Liver (tissue), 9 donors: ENCODE data around the gene NBAS. TPM values are rescaled to one million over a fixed set of nuclear protein-coding genes. Genes with fewer than 3 reads are reported as not detected.
"Not testable (repeated sequence)": the region's sequence is repeated elsewhere in the genome, so short reads cannot be mapped to it uniquely, and the experiment has no call there.

Experiments used
- DNase-seq: peaks from one replicate; pipeline ENCODE4 v3.0.0-alpha.2; 2017; ENCODE audit warnings: low spot score
- H3K27ac ChIP-seq, 2 donors: one replicate each; pipeline ENCODE4 v1.7.0; 2013; ENCODE audit warnings: inconsistent platforms in 2 of 2, low read length in 2 of 2, control low read depth in 1 of 2, low read depth in 1 of 2, mild to moderate bottlenecking in 1 of 2
- H3K27me3 ChIP-seq, 4 donors: one replicate each; pipeline versions ENCODE4 v1.6.1 to v1.7.0; 2013; ENCODE audit warnings: low read length in 3 of 4, inconsistent platforms in 1 of 4, mild to moderate bottlenecking in 1 of 4, moderate library complexity in 1 of 4; ENCODE audit not compliant: control insufficient read depth in 4 of 4, insufficient read depth in 4 of 4
- H3K36me3 ChIP-seq, 4 donors: one replicate each; pipeline versions ENCODE4 v1.6.1 to v1.7.0; 2013; ENCODE audit warnings: low read length in 3 of 4, mild to moderate bottlenecking in 3 of 4, low read depth in 1 of 4, moderate library complexity in 1 of 4; ENCODE audit not compliant: control insufficient read depth in 4 of 4, insufficient read depth in 3 of 4
- H3K4me1 ChIP-seq, 4 donors: one replicate each; pipeline versions ENCODE4 v1.6.1 to v1.7.0; 2013; ENCODE audit warnings: low read length in 3 of 4, mild to moderate bottlenecking in 3 of 4, moderate library complexity in 1 of 4; ENCODE audit not compliant: control insufficient read depth in 4 of 4, insufficient read depth in 4 of 4
- H3K4me3 ChIP-seq, 3 donors: one replicate each; pipeline versions ENCODE4 v1.6.1 to v1.7.0; 2013; ENCODE audit warnings: low read length in 3 of 3, control low read depth in 1 of 3, low read depth in 1 of 3, mild to moderate bottlenecking in 1 of 3
- H3K9ac ChIP-seq, 2 donors: one replicate each; pipeline ENCODE4 v1.7.0; 2013; ENCODE audit warnings: low read length in 2 of 2, mild to moderate bottlenecking in 2 of 2, moderate library complexity in 2 of 2, control low read depth in 1 of 2, low read depth in 1 of 2
- H3K9me3 ChIP-seq, 4 donors: one replicate each; pipeline versions ENCODE4 v1.6.1 to v1.7.0; 2013; ENCODE audit warnings: low read length in 3 of 4; ENCODE audit not compliant: control insufficient read depth in 4 of 4
- ATF3 ChIP-seq: IDR thresholded peaks from 2 replicates; pipeline ENCODE4 v1.6.1; 2016; ENCODE audit warnings: antibody characterized with exemption
- CTCF ChIP-seq: fragments of 150-350 bp; IDR thresholded peaks from 2 replicates; pipeline ENCODE4 v1.5.1; 2017; ENCODE audit warnings: improper control_type of control experiment, low read depth, low read length; ENCODE audit not compliant: missing input control
- EGR1 ChIP-seq, 2 donors: IDR thresholded peaks; 2 replicates each; pipeline ENCODE4 v1.6.1; 2016 to 2018; ENCODE audit warnings: antibody characterized with exemption in 2 of 2, low read depth in 2 of 2
- FOXA1 ChIP-seq: IDR thresholded peaks from 2 replicates; pipeline ENCODE4 v1.6.1; 2016; ENCODE audit warnings: antibody characterized with exemption
- FOXA2 ChIP-seq: IDR thresholded peaks from 2 replicates; pipeline ENCODE4 v1.6.1; 2016; ENCODE audit warnings: antibody characterized with exemption
- GABPA ChIP-seq, 2 donors: IDR thresholded peaks in 1 of 2; conservative IDR thresholded peaks in 1 of 2; 2 replicates each; pipeline ENCODE4 v1.6.1; 2016; ENCODE audit warnings: antibody characterized with exemption in 2 of 2, mild to moderate bottlenecking in 1 of 2, moderate library complexity in 1 of 2
- HNF4G ChIP-seq: IDR thresholded peaks from 2 replicates; pipeline ENCODE4 v1.6.1; 2016; ENCODE audit warnings: antibody characterized with exemption
- JUND ChIP-seq, 2 donors: IDR thresholded peaks; 2 replicates each; pipeline ENCODE4 v1.6.1; 2016; ENCODE audit warnings: antibody characterized with exemption in 2 of 2
- MAX ChIP-seq: IDR thresholded peaks from 2 replicates; pipeline ENCODE4 v1.6.1; 2016; ENCODE audit warnings: antibody characterized with exemption
- NR2F2 ChIP-seq: IDR thresholded peaks from 2 replicates; pipeline ENCODE4 v1.6.1; 2016; ENCODE audit warnings: antibody characterized with exemption
- RAD21 ChIP-seq, 2 donors: IDR thresholded peaks; 2 replicates each; pipeline ENCODE4 v1.6.1; 2016; ENCODE audit warnings: antibody characterized with exemption in 2 of 2, mild to moderate bottlenecking in 2 of 2
- REST ChIP-seq: IDR thresholded peaks from 2 replicates; pipeline ENCODE4 v1.6.1; 2016; ENCODE audit warnings: antibody characterized with exemption, mild to moderate bottlenecking
- RXRA ChIP-seq, 2 donors: IDR thresholded peaks; 2 replicates each; pipeline ENCODE4 v1.6.1; 2017 to 2018; ENCODE audit warnings: antibody characterized with exemption in 2 of 2, mild to moderate bottlenecking in 1 of 2
- TAF1 ChIP-seq: conservative IDR thresholded peaks from 2 replicates; pipeline ENCODE4 v1.6.1; 2016; ENCODE audit warnings: antibody characterized with exemption, mild to moderate bottlenecking
- ZBTB33 ChIP-seq: IDR thresholded peaks from 2 replicates; pipeline ENCODE4 v1.6.1; 2016; ENCODE audit warnings: antibody characterized with exemption
- WGBS: extraction: QIAGEN DNeasy Blood & Tissue Kit; methylation state at CpG from one replicate; pipeline ENCODE4 v1.1.7; 2013; 5-methylcytosine and 5-hydroxymethylcytosine counted together
- polyA plus RNA-seq, 2 donors: library from polyadenylated mRNA; stranded (reverse) in 1 of 2; unstranded in 1 of 2; fragments of 200-250 nt in 1 of 2; fragments of >200 nt in 1 of 2; fragmentation: Nextera tagmentation in 1 of 2; extraction: Ambion mirVana in 1 of 2; gene quantifications; one replicate each; pipeline versions ENCODE4 v1.2.1 to v1.2.3, GENCODE V29; 2013 to 2015
- total RNA-seq, 2 donors: library from RNA; depleted of rRNA; stranded (reverse); fragments of >200 nt; gene quantifications; one replicate each; pipeline ENCODE4 v1.2.3, GENCODE V29; 2014
- donor health status: healthy.
- donor health status: healthy.
- donor health status: healthy.
- donor health status: healthy.
- donor health status: healthy.

Gene NBAS
- total and polyA plus RNA-seq, 4 donors = 10.5 to 40.0 (median 18.9) TPM

- TF ChIP-seq CTCF (no peak), JUND (IDR thresholded peaks at IDR 0.05) (no peak), RXRA (IDR thresholded peaks at IDR 0.05) (no peak)
These were observed 40.8 kb downstream of the NBAS start (continued) for GRCh38 chr2:15520346-15520745.

GRCh38 chr2:15518759-15519158, 42.4 kb downstream of the NBAS start:
- not testable (repeated sequence) for H3K9ac ChIP-seq, H3K36me3 ChIP-seq
- WGBS = 95% methylated on average over 3 of the region's 3 CpGs

GRCh38 chr2:15517793-15518192, 43.3 kb downstream of the NBAS start:
- TF ChIP-seq HNF4G (no peak), ATF3 (no peak), RXRA (IDR thresholded peaks at IDR 0.05) (no peak), TAF1 (no peak), MAX (no peak), RAD21 (IDR thresholded peaks at IDR 0.05) (no peak), ZBTB33 (no peak)
- WGBS = 90% methylated on average over 2 of the region's 2 CpGs
- Histone ChIP-seq H3K4me3 (no peak overlapping the region), H3K4me1 (no peaks in the 10 kb centered on the region), H3K9ac (no peak overlapping the region), H3K27ac (no peak overlapping the region), H3K9me3 (no peaks in the 10 kb centered on the region), H3K27me3 (no peaks in the 10 kb centered on the region), H3K36me3 (peaks cover 0 to 2% (median under 1%) of the 10 kb centered on the region in 4 donors)
- DNase-seq = no peak

More at GRCh38 chr2:15518759-15519158, 42.4 kb downstream of the NBAS start:
- not testable (repeated sequence) for DNase-seq, H3K4me1 ChIP-seq, H3K27me3 ChIP-seq, H3K9me3 ChIP-seq, H3K27ac ChIP-seq, H3K4me3 ChIP-seq

GRCh38 chr2:15511686-15512085, 49.4 kb downstream of the NBAS start:
- Histone ChIP-seq H3K36me3 (peaks cover 0 to 16% (median 6%) of the 10 kb centered on the region in 4 donors), H3K9ac (no peak overlapping the region), H3K9me3 (no peaks in the 10 kb centered on the region), H3K27ac (no peak overlapping the region), H3K4me3 (no peak overlapping the region), H3K4me1 (no peaks in the 10 kb centered on the region), H3K27me3 (no peaks in the 10 kb centered on the region)
- WGBS = 92% methylated on average over 1 of the region's 1 CpG
- DNase-seq = no peak
- TF ChIP-seq GABPA (IDR thresholded peaks at IDR 0.05 in 1 of 2, conservative IDR thresholded peaks at IDR 0.05 in 1 of 2) (no peak), EGR1 (IDR thresholded peaks at IDR 0.05; ENCODE audit: low read depth in 2 of 2) (no peak), ZBTB33 (no peak), NR2F2 (no peak), REST (no peak), JUND (IDR thresholded peaks at IDR 0.05) (no peak), FOXA1 (no peak), TAF1 (no peak), RXRA (IDR thresholded peaks at IDR 0.05) (no peak), RAD21 (IDR thresholded peaks at IDR 0.05) (no peak), FOXA2 (no peak), ATF3 (no peak)
